Stimulated activated CD8-positive, alpha-beta memory T cell treated with anti-CD3 and anti-CD28 coated beads, Interleukin-12 subunit alpha, Interleukin-12 subunit beta, amount 100 ng/mL, for 24 hours (primary cell): ENCODE results near the gene MED9.

Experiments used
- DNase-seq: peaks from one replicate; pipeline ENCODE4 v3.0.0-alpha.2; 2020; ENCODE audit errors: extremely low read depth

MED9 gene

GRCh38 chr17:17504341-17505140, 27.7 kb downstream of the MED9 start:
- no peak for DNase-seq

- DNase-seq: no peak
These were observed 28.4 kb downstream of the MED9 start for GRCh38 chr17:17505151-17505550.

- no peak for DNase-seq
These were observed 28.9 kb downstream of the MED9 start for GRCh38 chr17:17505610-17506171.

GRCh38 chr17:17506181-17506741, 29.5 kb downstream of the MED9 start:
- no peak for DNase-seq

GRCh38 chr17:17506893-17507464, 30.2 kb downstream of the MED9 start:
- no peak for DNase-seq

- no peak for DNase-seq
These were observed 30.7 kb downstream of the MED9 start for GRCh38 chr17:17507465-17508011.

GRCh38 chr17:17508019-17508535, 31.3 kb downstream of the MED9 start:
- DNase-seq: no peak

GRCh38 chr17:17508646-17509591, 32.1 kb downstream of the MED9 start:
- no peak for DNase-seq

- DNase-seq: no peak
These were observed 33.0 kb downstream of the MED9 start for GRCh38 chr17:17509601-17510425.

- no peak for DNase-seq
These were observed 33.9 kb downstream of the MED9 start for GRCh38 chr17:17510456-17511292.

- DNase-seq: no peak
These were observed 34.5 kb downstream of the MED9 start for GRCh38 chr17:17511293-17511741.

- no peak for DNase-seq
These were observed 35.4 kb downstream of the MED9 start for GRCh38 chr17:17511881-17512858.

- no peak for DNase-seq
These were observed 36.1 kb downstream of the MED9 start for GRCh38 chr17:17512866-17513265.

- no peak for DNase-seq
These were observed 36.8 kb downstream of the MED9 start for GRCh38 chr17:17513626-17514025.

- no peak for DNase-seq
These were observed 37.7 kb downstream of the MED9 start for GRCh38 chr17:17514361-17514992.

GRCh38 chr17:17514993-17515933, 38.5 kb downstream of the MED9 start:
- DNase-seq: no peak
